HepG2 (cell line): ENCODE data around the gene BMP2K.

Source experiments
- ELF1 ChIP-seq: sonication (generic); formaldehyde crosslinking; IDR thresholded peaks from 2 replicates; pipeline ENCODE4 v1.4.0; 2020; ENCODE audit warnings: missing genetic modification reagents
- ELF4 ChIP-seq: sonication (generic); formaldehyde crosslinking; IDR thresholded peaks from 2 replicates; pipeline ENCODE4 v1.5.0; 2020; ENCODE audit warnings: missing genetic modification reagents, mild to moderate bottlenecking, moderate library complexity, borderline replicate concordance
- EP300 ChIP-seq, 3 experiments: sonication (generic) in 1 of 3; formaldehyde crosslinking in 1 of 3; IDR thresholded peaks; 2 replicates each; pipeline versions ENCODE4 v1.5.1 to v1.6.1; 2011 to 2020; ENCODE audit warnings: low read depth in 2 of 3, low read length in 2 of 3, borderline replicate concordance in 1 of 3, improper control_type of control experiment in 1 of 3, mild to moderate bottlenecking in 1 of 3, missing genetic modification reagents in 1 of 3, moderate library complexity in 1 of 3
- GABPA ChIP-seq, 2 experiments: IDR thresholded peaks; 2 replicates each; pipeline ENCODE4 v1.6.1; 2011 to 2016; ENCODE audit warnings: low read depth in 2 of 2, low read length in 1 of 2, missing biosample characterization in 1 of 2, missing genetic modification characterization in 1 of 2
- KAT8 ChIP-seq: IDR thresholded peaks from 2 replicates; pipeline ENCODE4 v1.6.1; 2016; ENCODE audit warnings: missing genetic modification reagents, missing compliant biosample characterization
- NR2C2 ChIP-seq: sonication (generic); formaldehyde crosslinking; IDR thresholded peaks from 2 replicates; pipeline ENCODE4 v1.4.0; 2020; ENCODE audit warnings: missing genetic modification reagents, mild to moderate bottlenecking, moderate library complexity, borderline replicate concordance
- PRDM15 ChIP-seq: sonication (generic); formaldehyde crosslinking; IDR thresholded peaks from 2 replicates; pipeline ENCODE4 v1.4.0; 2020; ENCODE audit warnings: missing genetic modification reagents
- REST ChIP-seq, 2 experiments: IDR thresholded peaks; 2 replicates each; pipeline ENCODE4 v1.6.1; 2011 to 2012; ENCODE audit warnings: low read length in 2 of 2, borderline replicate concordance in 1 of 2, low read depth in 1 of 2, mild to moderate bottlenecking in 1 of 2, moderate library complexity in 1 of 2
- SKIL ChIP-seq: sonication (generic); formaldehyde crosslinking; IDR thresholded peaks from 2 replicates; pipeline ENCODE4 v1.8.0; 2022; ENCODE audit warnings: missing genetic modification reagents, mild to moderate bottlenecking, moderate library complexity, borderline replicate concordance
- USF2 ChIP-seq, 2 experiments: sonication (generic) in 1 of 2; formaldehyde crosslinking in 1 of 2; IDR thresholded peaks; 2 replicates each; pipeline versions ENCODE4 v1.5.1 to v1.6.1; 2011 to 2020; ENCODE audit warnings: borderline replicate concordance in 1 of 2, low read depth in 1 of 2, low read length in 1 of 2, mild to moderate bottlenecking in 1 of 2, missing genetic modification reagents in 1 of 2, moderate library complexity in 1 of 2
- ZBTB3 ChIP-seq: sonication (generic); formaldehyde crosslinking; IDR thresholded peaks from 2 replicates; pipeline ENCODE4 v1.4.0; 2020; ENCODE audit warnings: low read depth, mild to moderate bottlenecking, moderate library complexity, missing genetic modification reagents, borderline replicate concordance
- ZBTB49 ChIP-seq: sonication (generic); formaldehyde crosslinking; IDR thresholded peaks from 2 replicates; pipeline ENCODE4 v1.4.0; 2020; ENCODE audit warnings: missing genetic modification reagents, borderline replicate concordance
- ZNF121 ChIP-seq: sonication (generic); formaldehyde crosslinking; IDR thresholded peaks from 2 replicates; pipeline ENCODE4 v1.5.0; 2020; ENCODE audit warnings: mild to moderate bottlenecking, missing genetic modification reagents

- TF ChIP-seq ZBTB49 (CRISPR knock-in tag) (no peak), KAT8 (CRISPR knock-in tag) (no peak), EP300 (IDR thresholded peaks at IDR 0.05; ENCODE audit: low read depth in 2 of 2, low read length in 2 of 2) (no peak), EP300 (CRISPR knock-in tag; IDR thresholded peaks at IDR 0.05; ENCODE audit: borderline replicate concordance) (no peak), SKIL (CRISPR knock-in tag) (no peak), NR2C2 (CRISPR knock-in tag) (no peak), ZNF121 (CRISPR knock-in tag) (no peak), USF2 (IDR thresholded peaks at IDR 0.05; ENCODE audit: low read depth, low read length) (no peak), USF2 (CRISPR knock-in tag; IDR thresholded peaks at IDR 0.05; ENCODE audit: borderline replicate concordance) (no peak), GABPA (IDR thresholded peaks at IDR 0.05; ENCODE audit: low read depth, low read length) (no peak), GABPA (CRISPR knock-in tag; IDR thresholded peaks at IDR 0.05; ENCODE audit: low read depth) (no peak), REST (IDR thresholded peaks at IDR 0.05; ENCODE audit: borderline replicate concordance in 1 of 2, low read depth in 1 of 2, low read length in 2 of 2) (no peak), PRDM15 (CRISPR knock-in tag) (no peak), ZBTB3 (CRISPR knock-in tag) (no peak), ELF4 (no peak), ELF1 (no peak)
These were observed 173.6 kb downstream of the BMP2K start for GRCh38 chr4:78949735-78950134.
